HS-5 (cell line): ENCODE results near the gene EML6.

Source experiments
- DNase-seq: peaks from one replicate; pipeline ENCODE4 v3.0.0-alpha.2; 2012; ENCODE audit warnings: low read depth

The EML6 gene

DNA sequence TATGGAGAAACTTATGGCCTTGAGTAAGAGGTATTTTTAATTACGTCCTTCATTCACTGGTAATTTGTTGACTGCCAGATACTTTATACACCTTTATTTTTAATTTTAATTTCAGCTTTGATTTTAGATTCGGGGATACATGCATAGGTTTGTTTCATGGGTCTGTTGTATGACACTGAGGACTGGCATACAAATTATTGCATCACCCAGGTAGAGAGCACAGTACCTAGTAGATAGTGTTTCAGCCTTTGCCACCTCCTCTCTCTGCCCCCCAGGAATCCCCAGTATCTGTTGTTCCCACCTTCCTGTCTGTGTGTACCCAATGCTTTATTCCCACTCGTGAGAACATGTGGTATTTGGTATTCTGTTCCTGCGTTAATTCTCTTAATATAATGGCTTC is 188.8 kb downstream of the EML6 start:
- no peak for DNase-seq

DNA sequence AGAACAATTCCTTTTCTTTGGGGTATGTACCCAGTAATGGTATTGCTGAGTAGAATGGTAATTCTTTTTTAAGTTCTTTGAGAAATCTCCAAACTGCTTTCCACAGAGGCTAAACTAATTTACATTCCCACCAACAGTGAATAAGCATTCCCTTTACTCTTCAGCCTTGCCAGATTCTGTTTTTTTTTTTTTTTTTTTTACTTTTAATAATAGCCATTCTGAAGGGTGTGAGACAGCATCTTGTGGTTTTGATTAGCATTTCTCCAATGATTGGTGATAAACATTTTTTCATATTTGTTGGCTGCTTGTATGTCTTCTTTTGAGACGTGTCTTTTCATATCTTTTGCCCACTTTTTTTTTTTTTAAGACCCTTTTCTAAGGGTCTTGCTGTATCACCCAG is 189.4 kb downstream of the EML6 start:
- no peak for DNase-seq

DNA sequence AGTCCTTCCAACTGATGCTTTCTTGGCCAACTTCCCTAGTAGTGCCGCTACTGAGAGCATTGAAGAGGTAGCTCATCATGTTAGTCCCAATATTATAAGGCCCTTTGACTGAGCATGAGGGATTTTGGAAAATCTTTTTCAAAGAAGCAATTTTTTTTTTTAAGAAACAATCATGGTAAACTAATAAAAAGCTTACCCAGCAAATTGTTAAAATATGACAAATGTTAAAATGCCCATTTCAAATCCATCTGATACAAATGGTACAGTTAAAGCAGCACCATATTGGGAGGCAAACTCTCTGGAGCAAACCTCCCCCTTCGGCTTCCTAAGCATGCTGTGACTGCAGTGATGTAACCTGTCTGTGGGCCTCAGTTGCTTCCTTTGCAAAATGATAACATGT is 191.2 kb downstream of the EML6 start:
- DNase-seq: no peak

DNA sequence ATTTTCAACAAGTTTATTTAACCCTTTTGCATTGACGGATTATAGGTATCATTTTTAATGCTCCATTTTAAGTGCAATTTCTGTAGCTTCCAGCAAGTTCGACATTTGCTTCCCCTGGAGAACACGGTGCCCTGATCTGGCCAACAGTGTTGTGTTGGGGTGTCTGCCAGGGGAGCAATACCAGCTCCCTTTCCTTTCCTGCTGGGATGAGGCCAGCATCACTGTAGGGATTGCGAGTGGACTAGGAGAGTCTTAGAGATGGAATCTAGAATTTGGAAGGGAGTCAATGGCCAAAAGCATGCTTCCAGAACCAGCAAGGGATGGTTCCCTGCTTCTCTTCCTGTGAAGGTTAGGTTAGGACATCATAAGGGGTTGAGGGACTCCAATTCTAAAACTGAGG is 191.6 kb downstream of the EML6 start:
- no peak for DNase-seq

DNA sequence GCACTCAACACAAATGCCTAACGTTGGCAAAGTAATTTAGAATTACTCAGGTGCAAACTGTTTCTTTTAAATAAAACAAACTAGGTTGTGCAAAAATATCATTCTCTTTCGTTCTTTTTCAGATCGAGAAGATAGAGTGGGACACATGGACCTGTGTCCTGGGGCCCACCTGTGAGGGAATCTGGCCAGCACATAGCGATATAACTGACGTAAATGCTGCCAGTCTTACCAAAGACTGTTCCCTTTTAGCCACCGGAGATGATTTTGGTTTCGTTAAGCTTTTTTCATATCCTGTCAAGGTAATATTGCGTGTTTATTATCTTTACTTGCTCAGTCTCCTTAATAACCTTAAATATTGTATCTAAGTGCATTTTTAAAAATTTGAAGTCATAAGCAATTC is 193.2 kb downstream of the EML6 start:
- no peak for DNase-seq

DNA sequence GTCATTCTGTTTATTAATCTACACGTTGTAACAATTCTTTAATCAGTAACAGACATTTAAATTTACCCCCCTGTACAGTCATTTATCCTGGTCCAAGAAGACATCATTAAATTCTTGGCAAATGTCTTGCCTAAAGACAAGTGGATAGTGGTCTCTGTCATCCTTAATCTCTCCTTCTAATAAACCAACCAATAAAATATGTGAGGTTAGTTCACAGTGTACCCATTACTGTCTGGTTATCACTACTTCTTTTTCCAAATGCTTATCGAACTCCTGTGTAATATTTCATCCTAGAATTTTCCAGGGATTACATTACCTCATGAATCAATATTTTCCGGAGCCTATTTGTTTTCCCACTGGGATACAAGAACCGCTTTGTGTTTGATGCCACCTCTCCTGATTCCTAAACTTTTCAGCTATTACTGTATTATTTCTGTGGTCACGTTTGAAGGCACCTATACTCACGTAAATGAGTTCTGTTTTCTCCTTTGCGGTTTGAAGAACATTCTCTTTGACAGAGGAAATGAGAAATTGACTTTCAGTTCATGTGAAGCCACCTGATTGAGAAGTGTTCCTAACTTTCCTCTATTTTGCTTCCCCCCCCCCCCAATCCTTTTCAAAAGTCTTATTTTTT is 195.3 kb downstream of the EML6 start:
- DNase-seq: no peak

DNA sequence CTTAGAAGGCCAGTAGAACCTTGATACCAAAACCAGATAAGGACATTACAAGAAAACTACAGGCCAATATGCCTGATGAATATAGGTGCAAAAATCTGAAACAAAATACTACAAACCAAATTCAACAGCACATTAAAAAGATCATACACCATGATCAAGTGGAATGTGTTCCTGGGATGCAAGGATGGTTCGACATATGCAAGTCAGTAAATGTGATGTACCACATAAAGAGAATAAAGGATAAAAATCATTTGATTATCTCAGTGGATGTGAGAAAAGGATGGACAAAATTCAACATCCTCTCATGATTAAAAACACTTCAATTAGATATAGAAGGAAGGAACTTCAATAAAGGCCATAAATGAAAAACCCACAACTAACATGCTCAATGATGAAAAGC is 197.2 kb downstream of the EML6 start:
- no peak for DNase-seq

DNA sequence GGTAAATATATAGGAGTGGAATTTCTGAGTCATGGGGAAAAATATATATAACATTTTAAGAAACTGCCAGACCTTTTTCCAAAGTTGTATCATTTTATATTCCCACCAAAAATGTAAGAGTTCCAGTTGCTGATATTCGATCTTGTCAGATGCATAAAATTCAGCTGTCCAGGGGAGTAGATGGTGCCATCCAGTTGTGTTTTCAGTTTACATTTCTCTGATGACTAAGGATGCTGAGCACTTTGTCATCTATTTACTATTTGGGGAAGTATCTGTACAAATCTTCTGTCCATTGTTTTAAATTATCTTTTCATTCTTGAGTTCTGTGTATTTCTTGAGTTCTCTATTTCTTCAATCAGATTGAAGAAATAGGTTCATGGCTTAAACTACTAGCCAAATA is 200.7 kb downstream of the EML6 start:
- DNase-seq: no peak

DNA sequence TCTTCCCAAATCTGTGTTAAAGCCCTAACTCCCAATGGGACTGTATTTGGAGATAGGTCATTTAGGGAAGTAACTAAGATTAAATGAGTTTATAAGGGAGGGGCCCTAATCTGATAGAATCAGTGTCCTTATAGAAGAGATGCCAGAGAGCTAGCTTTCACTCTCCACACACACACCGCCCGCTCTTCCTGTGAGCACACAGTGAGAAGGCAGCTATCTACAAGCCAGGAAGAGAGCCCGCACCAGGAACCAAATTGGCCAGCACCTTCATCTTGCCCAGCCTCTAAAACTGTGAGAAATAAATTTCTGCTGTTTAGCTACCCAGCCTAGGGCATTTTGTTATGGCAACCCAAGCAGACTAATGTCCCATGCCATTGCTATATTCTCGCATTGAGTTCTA is 201.6 kb downstream of the EML6 start:
- no peak for DNase-seq

DNA sequence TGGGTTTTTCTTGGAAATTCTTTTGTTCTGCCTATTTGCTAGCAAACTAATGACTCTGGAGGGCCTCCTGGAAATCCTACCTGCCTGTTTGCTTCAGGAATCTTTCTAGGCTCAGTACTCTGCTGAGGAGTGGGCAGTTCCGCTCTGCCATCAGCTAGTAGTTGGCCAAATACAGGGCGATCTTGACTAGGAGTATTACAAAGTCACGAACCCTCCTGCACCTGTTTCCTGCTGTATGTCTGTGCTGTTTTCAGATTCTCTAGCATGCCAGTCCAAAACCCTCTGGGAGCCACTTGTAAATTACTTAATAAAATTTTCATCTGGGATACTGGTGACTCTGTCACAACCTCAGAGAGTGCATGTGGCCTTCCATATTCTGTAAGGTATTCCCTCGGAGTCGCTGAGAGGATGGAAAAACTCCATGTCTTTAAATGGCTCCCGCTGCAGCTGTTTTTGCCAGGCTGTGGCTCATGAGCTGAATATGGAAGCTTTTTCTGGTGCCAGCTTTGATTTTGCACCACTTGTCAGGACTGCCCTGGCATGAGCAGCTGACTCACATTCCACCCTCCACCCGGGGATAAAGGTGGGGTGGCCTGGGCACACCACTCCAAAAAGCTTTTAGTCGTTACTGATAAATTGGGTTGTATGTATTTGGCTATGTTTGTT is 203.8 kb downstream of the EML6 start:
- no peak for DNase-seq

DNA sequence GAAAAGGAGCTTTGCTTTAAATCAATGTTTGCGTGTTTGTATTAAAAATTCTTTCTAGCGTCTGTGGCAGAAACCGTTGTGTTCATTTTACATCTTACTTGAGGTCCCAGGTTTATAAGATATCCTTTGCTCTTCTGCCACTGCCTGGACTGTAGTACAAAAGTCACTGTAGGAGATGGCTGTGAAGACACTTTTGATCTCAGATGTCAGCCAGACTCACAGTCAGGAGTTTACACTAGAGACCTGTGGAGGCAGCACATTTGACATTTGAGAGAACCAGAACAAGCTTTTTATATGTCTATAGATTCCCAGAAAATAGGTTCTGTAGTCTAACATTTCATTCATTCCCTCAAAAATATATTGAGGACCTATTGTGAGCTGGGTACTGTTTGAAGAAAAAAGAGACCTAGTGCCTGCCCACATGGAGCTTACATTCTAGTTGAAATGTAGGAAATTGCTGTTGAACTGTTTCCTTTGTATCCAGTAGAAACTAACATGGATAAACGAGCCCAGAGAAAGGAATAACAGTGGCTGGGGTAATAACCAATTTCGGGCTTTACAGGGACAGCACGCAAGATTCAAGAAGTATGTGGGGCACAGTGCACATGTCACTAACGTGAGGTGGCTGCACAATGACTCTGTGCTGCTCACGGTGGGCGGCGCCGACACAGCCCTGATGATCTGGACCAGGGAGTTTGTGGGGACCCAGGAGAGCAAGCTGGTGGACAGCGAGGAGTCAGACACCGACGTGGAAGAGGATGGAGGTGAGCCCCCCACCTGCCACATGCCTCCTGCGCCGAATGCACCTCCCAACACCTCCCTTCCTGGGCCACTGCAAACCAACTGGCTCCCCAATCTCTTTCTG is 204.5 kb downstream of the EML6 start:
- no peak for DNase-seq

DNA sequence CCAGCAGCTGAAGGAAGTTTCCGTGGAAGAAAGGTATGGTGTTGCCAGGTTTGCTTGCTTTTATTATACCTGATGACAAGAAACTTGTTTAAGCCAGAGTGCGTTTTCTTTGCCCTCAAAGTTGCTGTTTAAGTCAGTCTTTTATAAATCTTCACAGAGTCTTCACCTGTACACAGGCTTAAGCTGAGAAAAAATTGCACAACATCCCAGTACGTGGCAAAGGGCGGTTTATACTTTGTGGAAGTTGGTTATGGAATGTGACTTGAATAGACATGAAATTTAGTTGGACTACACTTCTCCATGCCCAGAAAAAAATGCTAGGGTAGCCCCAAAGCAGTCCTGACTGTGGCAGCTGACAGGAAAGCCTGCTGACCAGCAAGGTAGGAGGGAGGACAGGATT is 205.3 kb downstream of the EML6 start:
- DNase-seq: no peak

DNA sequence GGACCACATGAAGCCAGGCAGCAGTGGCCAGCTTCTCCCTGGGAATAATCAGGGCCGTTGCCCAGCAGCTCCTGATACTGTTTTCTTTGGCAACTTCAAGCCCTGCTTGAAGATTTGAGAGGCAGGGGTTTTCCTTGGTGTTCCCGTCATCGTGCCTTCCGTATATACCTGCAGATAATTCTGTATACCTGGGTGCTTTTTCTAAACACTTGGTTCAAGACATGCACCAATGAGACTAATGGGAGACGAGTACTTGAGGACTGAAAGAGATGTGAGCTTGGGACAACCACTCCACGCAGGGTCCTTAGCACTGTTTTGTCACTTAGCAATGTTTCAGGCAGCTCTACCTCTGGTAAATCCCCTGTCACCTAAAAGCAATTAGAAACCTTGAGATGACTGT is 208.0 kb downstream of the EML6 start:
- DNase-seq: no peak

DNA sequence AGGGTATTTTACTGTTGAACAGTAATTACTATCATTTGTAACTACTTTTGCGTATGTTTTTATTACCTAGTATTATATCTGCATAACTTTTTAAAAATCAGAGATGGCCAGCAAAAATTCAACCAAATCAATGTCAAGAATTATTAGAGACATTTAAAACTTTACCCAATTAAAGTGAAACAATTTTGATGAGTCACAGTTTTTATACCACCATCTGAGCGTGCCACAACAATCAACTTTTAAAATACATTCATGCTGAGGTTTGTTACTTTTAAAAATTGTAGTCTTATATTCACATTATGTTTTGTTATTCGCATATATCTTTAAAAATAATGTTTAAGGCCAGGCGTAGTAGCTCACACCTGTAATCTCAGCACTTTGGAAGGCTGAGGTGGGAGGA is 211.9 kb downstream of the EML6 start:
- no peak for DNase-seq

DNA sequence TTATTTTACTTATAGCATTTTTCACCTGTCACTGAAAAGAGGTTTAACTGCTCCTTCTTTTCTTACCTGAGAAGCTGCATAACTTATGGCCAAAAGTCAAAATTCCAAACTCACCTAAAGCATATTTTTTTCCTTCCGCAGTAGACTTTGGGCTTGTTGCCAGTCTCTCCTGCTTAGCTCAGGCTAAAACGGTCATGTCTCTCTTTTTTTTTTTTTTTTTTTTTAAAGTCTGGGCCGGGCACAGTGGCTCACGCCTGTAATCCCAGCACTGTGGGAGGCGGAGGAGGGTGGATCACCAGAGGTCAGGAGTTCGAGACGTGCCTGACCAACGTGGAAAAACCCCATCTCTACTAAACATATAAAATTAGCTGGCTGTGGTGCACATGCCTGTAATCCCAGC is 213.3 kb downstream of the EML6 start:
- DNase-seq: no peak

DNA sequence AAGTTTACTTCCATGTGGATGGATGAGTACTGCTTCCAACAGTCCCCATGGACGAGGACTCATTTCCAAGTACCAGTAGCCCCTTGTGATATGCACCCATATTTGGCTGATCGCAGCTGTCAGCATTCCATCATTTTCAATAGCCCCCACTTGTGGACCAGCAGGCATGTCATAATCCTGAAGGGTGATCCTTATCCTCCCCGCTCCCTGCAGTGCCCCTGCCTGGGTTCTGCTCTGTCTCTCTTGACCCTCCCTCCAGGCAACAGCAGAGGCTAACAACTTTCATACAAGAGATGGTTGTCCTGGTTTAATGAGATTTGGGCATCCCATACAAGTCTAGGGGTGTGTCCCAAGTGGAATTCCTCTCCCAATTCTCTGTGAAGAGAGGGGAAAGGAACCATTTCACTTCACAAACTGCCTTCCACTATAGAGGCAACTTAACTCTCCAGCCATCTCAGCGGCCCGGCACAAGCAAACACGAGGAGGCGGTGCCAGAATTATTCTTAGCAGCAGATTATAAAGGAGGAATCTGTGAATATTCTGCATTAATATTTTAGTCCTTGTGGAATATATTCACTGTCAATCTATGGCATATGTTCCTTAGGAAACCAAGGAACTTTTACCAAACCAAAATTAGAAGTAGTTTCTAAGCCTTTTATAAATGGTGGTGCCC is 216.1 kb downstream of the EML6 start:
- DNase-seq: no peak

DNA sequence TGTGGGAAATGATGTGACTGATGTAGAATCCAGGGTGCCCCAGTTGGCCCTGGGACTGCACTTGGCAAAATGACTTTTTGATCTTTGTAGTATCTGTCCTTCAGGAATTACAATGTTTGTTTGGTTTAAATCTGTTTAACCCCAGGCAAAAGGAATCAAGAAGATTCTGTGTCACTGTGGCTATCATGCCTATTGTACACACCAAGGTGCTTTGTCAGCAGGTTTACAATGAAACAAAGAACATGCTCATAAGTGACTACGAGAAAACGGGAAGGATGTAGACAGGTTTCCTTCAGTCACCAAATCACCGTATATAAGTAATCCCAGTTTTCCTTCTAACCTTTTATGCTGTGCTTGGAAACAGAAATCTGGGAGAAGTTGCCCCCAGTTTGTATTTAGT is 217.3 kb downstream of the EML6 start:
- no peak for DNase-seq

DNA sequence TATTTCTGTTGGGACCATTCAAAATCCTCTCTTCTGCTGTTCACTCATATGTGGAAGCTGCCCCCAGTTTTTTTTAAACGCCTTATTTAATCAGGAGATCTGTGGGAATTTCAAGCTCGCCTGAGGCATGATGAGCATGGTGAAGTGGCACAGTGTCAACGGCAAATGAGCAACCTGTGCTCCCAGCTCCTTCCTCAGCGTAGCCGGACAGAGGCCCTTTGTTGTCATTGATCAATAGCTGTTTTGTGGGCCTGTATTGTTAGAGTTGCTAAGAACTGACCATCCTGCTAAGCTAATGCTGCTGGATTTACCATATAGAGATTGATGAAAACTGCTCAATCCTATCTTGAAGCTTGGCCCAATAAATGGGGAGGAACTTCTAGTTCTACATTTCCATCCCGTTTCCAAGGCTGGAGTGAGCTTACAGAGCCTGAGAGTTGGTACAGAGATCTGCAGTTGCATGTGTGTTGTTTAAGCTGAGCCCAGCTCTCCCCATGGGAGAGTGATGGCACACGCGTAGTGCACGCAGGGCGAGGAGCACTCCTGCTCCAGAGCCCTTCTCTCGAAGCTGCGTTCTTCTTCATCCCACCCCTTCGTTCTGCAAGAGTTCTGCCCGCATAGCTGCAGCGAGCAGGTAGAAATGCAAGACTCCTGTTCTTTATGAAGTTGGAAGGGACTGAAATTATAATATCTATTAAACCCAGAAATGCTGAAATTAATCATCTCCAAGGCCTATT is 218.0 kb downstream of the EML6 start:
- no peak for DNase-seq

DNA sequence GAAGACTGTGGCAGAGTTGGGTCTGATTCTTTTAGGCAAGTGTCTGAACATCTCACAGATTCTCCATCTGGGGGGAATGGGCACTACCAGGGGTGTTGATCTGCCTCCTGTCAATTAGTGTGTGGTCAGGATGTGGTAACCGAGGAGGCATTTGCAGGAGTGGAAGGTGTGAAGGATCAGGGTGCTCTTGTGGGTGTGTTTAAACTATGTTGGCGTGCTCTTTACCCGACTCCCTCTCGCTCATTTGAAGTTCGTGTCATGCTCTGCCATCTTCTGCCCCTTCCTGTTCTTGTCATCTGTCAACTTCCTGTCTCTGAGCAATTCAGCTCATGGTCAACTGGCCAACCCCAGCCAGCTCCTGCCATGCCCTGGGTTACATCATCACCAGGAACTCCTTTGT is 218.9 kb downstream of the EML6 start:
- no peak for DNase-seq

DNA sequence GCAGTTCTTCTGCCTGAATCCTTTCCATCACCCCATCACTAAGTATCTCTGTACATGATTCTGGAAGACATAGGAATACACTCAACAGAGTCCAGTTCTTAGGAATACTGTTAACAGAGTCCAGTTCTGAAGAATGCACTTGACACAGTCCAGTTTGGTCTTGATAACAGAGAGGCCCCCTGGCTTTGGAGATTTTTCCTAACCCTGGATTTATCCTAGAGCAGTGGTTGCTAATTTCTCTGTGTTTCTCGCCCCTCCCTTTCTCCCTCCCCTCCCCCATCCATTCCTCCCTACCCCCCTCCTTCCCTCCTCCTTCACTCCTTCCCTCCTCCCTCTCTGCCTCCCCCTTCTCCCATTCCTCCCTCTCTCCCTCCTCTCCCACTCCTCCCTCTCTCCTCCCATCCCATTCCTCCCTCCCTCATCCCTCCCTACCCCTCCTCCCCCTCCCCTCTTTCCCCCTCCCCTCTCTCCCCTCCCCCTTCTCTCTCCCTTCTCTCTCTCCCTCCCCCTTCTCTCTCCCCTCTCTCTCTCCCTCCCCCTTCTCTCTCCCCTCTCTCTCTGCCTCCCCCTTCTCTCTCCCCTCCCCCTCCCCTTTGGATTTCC is 221.4 kb downstream of the EML6 start:
- DNase-seq: no peak

DNA sequence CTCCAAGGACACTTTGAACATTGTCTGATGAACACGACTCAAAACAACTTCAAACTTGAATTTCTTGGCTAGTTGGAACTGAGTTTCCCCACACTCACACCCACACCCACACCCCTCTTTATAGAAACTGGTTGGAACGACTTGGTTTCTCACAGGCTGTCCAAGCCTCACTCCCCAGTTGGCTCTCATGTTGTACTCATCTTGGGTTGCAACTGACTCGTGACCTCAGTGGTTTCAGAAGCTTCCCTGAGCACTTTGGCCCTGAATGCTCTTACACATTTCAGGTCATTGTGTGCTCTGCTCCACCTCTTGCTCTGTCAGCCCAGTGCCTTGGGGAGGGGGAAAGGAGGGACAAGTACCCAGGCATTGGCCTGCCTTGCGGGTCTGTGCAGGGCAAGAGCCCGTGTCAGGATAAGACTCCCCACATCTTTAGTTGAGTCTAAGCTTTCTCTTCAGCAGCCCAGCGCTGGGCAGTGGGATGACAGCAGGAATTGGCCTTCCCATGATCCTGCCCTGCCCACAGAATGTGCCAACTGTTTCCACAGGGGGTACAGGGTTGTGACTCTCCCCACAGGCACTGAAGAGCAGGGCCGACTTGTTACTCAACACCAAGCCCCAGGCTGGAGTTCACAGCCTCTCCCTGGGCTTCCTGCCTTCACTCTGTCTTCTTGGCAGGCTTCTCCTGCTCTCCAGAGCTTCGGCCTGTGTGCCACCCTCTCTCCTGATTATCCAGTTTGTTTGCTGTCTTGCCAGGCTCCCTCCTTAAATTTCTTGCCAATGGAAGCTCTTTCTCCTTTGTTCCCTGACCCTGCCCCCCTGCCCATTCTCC is 222.1 kb downstream of the EML6 start:
- peak; percentile 52 for DNase-seq
